ENCODE data around the gene DDX6.
"Not testable (repeated sequence)": the region's sequence is repeated elsewhere in the genome, so short reads cannot be mapped to it uniquely, and the experiment has no call there.

DDX6 gene

GRCh38 chr11:118715837-118716260 is 75.1 kb downstream of the DDX6 start:
- DNase-seq (ENCODE audit: insufficient read length, low spot score) (no peak), FAIRE-seq (peak; percentile 23)
- TF ChIP-seq PAX5 (IDR thresholded peaks at IDR 0.05; ENCODE audit: insufficient read depth, low read length, severe bottlenecking) = no peak
- no peak for TF ChIP-seq SPI1 (IDR thresholded peaks at IDR 0.05; ENCODE audit: low read depth, low read length)
- no peak for TF ChIP-seq POLR2A (IDR thresholded peaks at IDR 0.05; ENCODE audit: low read depth, low read length)
- no peak for TF ChIP-seq TAF1 (IDR thresholded peaks at IDR 0.05; ENCODE audit: low read depth, low read length)
- TF ChIP-seq POU2F2 (IDR thresholded peaks at IDR 0.05; ENCODE audit: low read depth, low read length) = peak; percentile 74; the same call in 1 of the 2 replicates

DNA sequence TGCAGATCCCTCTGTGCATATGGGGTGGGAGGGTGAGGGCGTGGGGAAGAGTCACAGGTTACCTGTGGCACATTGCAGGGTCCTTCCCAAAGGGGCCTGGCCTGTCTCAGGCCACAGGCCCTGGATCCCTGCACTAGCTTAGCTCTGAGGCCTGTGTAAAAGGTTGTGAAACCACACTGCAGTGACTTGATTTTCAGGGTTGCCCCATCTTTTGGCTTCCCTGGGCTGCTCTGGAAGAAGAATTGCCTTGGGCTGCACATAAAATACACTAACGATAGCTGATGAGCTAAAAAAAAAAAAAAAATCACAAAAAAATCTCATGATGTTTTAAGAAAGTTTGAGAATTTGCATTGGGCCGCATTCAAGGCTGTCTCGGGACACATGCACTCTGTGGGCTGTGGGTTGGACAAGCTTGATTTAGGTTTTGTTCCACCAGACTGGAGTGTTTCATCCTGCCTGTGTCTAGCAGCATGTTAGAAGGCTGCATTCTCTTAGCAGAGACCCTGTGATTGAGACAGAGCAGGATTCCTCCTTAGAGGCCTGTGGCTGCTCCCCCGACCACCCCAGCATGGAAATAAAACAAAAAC is 75.6 kb downstream of the DDX6 start:
- no peak for TF ChIP-seq POLR2A (IDR thresholded peaks at IDR 0.05; ENCODE audit: low read depth, low read length)
- no peak for TF ChIP-seq TAF1 (IDR thresholded peaks at IDR 0.05; ENCODE audit: low read depth, low read length)
- TF ChIP-seq POU2F2 (IDR thresholded peaks at IDR 0.05; ENCODE audit: low read depth, low read length) = no peak
- DNase-seq (ENCODE audit: insufficient read length, low spot score) (no peak), FAIRE-seq (peak; percentile 79)

DNA sequence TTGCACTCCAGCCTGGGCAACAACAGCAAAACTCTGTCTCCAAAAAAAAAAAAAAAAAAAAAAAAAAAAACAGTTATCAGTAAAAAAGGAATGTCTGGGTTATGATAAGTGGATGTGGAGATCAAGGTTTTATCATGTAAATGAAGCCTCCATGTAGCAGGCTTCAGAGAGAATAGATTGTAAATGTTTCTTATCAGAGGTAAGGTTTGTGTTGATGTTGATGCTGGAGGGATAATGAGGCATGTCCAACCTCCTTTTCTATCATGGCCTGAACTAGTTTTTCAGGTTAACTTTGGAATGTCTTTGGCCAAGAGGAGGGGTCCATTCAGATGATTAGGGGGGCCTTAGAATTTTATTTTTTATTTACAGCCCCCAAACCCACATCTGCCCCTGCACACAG is 76.1 kb downstream of the DDX6 start:
- DNase-seq (ENCODE audit: insufficient read length, low spot score) = no peak
- TF ChIP-seq POLR2AphosphoS5 (IDR thresholded peaks at IDR 0.05; ENCODE audit: low read depth, low read length) (no peak), POLR2A (IDR thresholded peaks at IDR 0.05; ENCODE audit: low read depth, low read length) (no peak), PAX5 (IDR thresholded peaks at IDR 0.05; ENCODE audit: insufficient read depth, low read length, severe bottlenecking) (no peak), POU2F2 (IDR thresholded peaks at IDR 0.05; ENCODE audit: low read depth, low read length) (no peak), SPI1 (IDR thresholded peaks at IDR 0.05; ENCODE audit: low read depth, low read length) (no peak), TAF1 (IDR thresholded peaks at IDR 0.05; ENCODE audit: low read depth, low read length) (no peak)
- no peak for FAIRE-seq

- not testable (repeated sequence) for DNase-seq (ENCODE audit: insufficient read length, low spot score); FAIRE-seq
Observed at GRCh38 chr11:118714416-118714815, 76.5 kb downstream of the DDX6 start.

GRCh38 chr11:118708296-118708695 is 82.7 kb downstream of the DDX6 start:
- no peak for DNase-seq (ENCODE audit: insufficient read length, low spot score)
- TF ChIP-seq SPI1 (IDR thresholded peaks at IDR 0.05; ENCODE audit: low read depth, low read length) = no peak
- TF ChIP-seq POU2F2 (IDR thresholded peaks at IDR 0.05; ENCODE audit: low read depth, low read length) = no peak
- TF ChIP-seq POLR2AphosphoS5 (IDR thresholded peaks at IDR 0.05; ENCODE audit: low read depth, low read length) = no peak
- no peak for TF ChIP-seq PAX5 (IDR thresholded peaks at IDR 0.05; ENCODE audit: insufficient read depth, low read length, severe bottlenecking)
- no peak for TF ChIP-seq POLR2A (IDR thresholded peaks at IDR 0.05; ENCODE audit: low read depth, low read length)
- no peak for TF ChIP-seq TAF1 (IDR thresholded peaks at IDR 0.05; ENCODE audit: low read depth, low read length)
- FAIRE-seq = no peak

- no peak for TF ChIP-seq SPI1 (IDR thresholded peaks at IDR 0.05; ENCODE audit: low read depth, low read length)
- FAIRE-seq = no peak
- DNase-seq (ENCODE audit: insufficient read length, low spot score) = no peak
Observed at GRCh38 chr11:118706546-118706825, 84.5 kb downstream of the DDX6 start.

- FAIRE-seq = peak; percentile 28
- TF ChIP-seq SPI1 (IDR thresholded peaks at IDR 0.05; ENCODE audit: low read depth, low read length) (no peak), PAX5 (IDR thresholded peaks at IDR 0.05; ENCODE audit: insufficient read depth, low read length, severe bottlenecking) (no peak), POU2F2 (IDR thresholded peaks at IDR 0.05; ENCODE audit: low read depth, low read length) (no peak), POLR2A (IDR thresholded peaks at IDR 0.05; ENCODE audit: low read depth, low read length) (no peak), TAF1 (IDR thresholded peaks at IDR 0.05; ENCODE audit: low read depth, low read length) (no peak), POLR2AphosphoS5 (IDR thresholded peaks at IDR 0.05; ENCODE audit: low read depth, low read length) (no peak)
- no peak for DNase-seq (ENCODE audit: insufficient read length, low spot score)
Observed at GRCh38 chr11:118705791-118706545, 85.0 kb downstream of the DDX6 start.

DNA sequence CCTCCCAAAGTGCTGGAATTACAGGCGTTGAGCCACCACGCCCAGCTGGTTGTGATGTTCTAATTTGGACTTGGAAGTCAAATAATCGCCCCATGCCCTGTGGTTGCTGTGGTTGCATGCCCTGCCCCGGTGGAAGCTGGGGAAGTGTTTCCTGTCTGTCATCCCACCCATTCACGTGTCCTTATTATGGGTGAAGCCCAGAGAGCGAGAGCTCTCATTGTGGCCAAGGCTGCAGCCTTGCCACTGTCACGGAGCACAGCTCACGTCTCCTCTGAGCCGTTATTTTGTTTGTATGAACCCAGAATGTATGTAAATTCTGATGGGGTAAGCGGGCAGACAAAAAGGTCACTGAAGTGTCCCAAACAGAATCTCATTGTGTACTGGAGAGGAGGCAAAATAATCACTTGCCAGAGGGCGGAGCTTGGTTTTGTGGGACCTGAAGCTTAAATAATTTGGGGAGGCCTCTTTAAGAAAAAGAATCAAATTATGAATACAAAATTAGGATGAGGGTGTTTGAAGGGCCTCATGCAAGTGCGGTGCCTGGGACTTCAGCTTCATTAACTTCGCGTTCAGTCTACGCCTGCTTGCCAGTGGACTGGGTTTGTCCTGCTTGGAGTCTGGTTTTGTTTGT is 85.7 kb downstream of the DDX6 start:
- peak; percentile 79 for FAIRE-seq
- TF ChIP-seq TAF1 (IDR thresholded peaks at IDR 0.05; ENCODE audit: low read depth, low read length) = no peak
- no peak for TF ChIP-seq SPI1 (IDR thresholded peaks at IDR 0.05; ENCODE audit: low read depth, low read length)
- no peak for TF ChIP-seq PAX5 (IDR thresholded peaks at IDR 0.05; ENCODE audit: insufficient read depth, low read length, severe bottlenecking)
- DNase-seq (ENCODE audit: insufficient read length, low spot score) = no peak

- DNase-seq (ENCODE audit: insufficient read length, low spot score) = no peak
- no peak for FAIRE-seq
- no peak for TF ChIP-seq POLR2A (IDR thresholded peaks at IDR 0.05; ENCODE audit: low read depth, low read length)
- TF ChIP-seq TAF1 (IDR thresholded peaks at IDR 0.05; ENCODE audit: low read depth, low read length) = no peak
- TF ChIP-seq POU2F2 (IDR thresholded peaks at IDR 0.05; ENCODE audit: low read depth, low read length) = no peak
- no peak for TF ChIP-seq PAX5 (IDR thresholded peaks at IDR 0.05; ENCODE audit: insufficient read depth, low read length, severe bottlenecking)
- no peak for TF ChIP-seq POLR2AphosphoS5 (IDR thresholded peaks at IDR 0.05; ENCODE audit: low read depth, low read length)
- no peak for TF ChIP-seq SPI1 (IDR thresholded peaks at IDR 0.05; ENCODE audit: low read depth, low read length)
Observed at GRCh38 chr11:118703563-118704106, 87.3 kb downstream of the DDX6 start.

- no peak for FAIRE-seq
- no peak for DNase-seq (ENCODE audit: insufficient read length, low spot score)
- no peak for TF ChIP-seq PAX5 (IDR thresholded peaks at IDR 0.05; ENCODE audit: insufficient read depth, low read length, severe bottlenecking)
- no peak for TF ChIP-seq POLR2A (IDR thresholded peaks at IDR 0.05; ENCODE audit: low read depth, low read length)
- no peak for TF ChIP-seq POU2F2 (IDR thresholded peaks at IDR 0.05; ENCODE audit: low read depth, low read length)
- TF ChIP-seq TAF1 (IDR thresholded peaks at IDR 0.05; ENCODE audit: low read depth, low read length) = no peak
- TF ChIP-seq POLR2AphosphoS5 (IDR thresholded peaks at IDR 0.05; ENCODE audit: low read depth, low read length) = no peak
- TF ChIP-seq SPI1 (IDR thresholded peaks at IDR 0.05; ENCODE audit: low read depth, low read length) = no peak
Observed at GRCh38 chr11:118699506-118700220, 91.3 kb downstream of the DDX6 start.

All from GM12891 (cell line).